ENCODE measurements around the gene MNX1.

DNA sequence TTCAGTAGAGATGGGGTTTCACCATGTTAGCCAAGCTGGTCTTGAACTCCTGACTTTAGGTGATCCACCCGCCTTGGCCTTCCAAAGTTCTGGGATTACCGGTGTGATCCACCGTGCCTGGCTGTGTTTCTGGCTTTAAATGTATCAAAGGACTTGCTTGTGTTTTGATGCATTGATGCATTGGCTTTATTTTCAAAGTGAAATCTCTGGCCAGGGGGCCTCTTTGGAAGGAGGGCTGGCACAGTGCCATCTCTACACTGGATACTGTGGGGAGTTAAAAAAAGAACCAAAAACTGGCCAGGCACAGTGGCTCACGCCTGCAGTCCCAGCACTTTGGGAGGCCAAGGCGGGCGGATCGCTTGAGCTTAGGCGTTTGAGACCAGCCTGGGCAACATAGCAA is 16.0 kb downstream of the MNX1 start:
- TF ChIP-seq, protein P1, sequence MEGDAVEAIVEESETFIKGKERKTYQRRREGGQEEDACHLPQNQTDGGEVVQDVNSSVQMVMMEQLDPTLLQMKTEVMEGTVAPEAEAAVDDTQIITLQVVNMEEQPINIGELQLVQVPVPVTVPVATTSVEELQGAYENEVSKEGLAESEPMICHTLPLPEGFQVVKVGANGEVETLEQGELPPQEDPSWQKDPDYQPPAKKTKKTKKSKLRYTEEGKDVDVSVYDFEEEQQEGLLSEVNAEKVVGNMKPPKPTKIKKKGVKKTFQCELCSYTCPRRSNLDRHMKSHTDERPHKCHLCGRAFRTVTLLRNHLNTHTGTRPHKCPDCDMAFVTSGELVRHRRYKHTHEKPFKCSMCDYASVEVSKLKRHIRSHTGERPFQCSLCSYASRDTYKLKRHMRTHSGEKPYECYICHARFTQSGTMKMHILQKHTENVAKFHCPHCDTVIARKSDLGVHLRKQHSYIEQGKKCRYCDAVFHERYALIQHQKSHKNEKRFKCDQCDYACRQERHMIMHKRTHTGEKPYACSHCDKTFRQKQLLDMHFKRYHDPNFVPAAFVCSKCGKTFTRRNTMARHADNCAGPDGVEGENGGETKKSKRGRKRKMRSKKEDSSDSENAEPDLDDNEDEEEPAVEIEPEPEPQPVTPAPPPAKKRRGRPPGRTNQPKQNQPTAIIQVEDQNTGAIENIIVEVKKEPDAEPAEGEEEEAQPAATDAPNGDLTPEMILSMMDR (IDR thresholded peaks at IDR 0.05; ENCODE audit: low read depth, low read length, poor library complexity, severe bottlenecking), result no peak
- no peak for TF ChIP-seq EZH2phosphoT487 (IDR thresholded peaks at IDR 0.05; ENCODE audit: borderline replicate concordance, low read length)
